Measurements from ENCODE around the gene THAP7.
"Not testable (repeated sequence)": the region's sequence is repeated elsewhere in the genome, so short reads cannot be mapped to it uniquely, and the experiment has no call there.

Gene THAP7

DNA sequence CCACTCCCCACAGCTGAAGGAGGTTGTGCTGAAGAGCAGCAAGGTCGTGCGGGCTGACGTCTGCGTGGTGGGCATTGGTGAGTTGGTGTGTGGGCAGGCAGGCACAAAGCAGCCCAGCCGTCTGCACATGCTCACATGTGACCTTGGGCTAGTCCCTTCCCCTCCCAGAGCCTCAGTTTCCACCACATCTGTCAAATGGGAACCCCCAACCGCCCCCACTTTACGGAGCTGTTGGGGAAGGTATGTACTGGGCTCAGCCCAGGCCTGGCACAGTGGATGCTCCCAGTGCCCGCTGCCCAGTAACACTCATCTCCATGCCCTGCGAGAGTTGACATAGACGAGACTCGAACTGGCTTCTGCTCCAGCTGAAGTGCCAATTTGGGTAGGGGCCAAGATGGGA is 24.9 kb downstream of the THAP7 start:
- DNase-seq: no peak

DNA sequence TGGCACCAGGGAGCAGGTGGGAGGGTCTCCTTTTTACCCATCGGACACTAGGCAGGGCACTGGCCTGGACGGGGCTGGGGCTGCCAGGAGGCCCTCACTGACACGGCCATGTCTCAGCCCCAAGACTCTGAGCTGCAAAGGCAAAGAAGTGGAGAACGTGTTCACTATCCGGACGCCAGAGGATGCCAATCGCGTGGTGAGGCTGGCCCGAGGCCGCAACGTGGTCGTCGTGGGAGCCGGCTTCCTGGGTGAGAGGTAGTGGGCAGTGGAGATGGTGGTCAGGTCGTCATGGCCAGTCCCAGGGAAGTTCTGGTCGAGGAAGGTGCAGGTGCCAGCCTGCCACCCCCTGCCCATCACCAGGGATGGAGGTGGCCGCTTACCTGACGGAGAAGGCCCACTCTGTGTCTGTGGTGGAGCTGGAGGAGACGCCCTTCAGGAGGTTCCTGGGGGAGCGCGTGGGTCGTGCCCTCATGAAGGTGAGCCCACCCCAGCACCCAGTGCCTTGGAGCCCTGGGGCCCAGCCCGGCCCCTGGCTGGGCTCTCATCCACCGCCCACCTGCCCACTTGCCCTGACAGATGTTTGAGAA is 25.5 kb downstream of the THAP7 start:
- no peak for DNase-seq

DNA sequence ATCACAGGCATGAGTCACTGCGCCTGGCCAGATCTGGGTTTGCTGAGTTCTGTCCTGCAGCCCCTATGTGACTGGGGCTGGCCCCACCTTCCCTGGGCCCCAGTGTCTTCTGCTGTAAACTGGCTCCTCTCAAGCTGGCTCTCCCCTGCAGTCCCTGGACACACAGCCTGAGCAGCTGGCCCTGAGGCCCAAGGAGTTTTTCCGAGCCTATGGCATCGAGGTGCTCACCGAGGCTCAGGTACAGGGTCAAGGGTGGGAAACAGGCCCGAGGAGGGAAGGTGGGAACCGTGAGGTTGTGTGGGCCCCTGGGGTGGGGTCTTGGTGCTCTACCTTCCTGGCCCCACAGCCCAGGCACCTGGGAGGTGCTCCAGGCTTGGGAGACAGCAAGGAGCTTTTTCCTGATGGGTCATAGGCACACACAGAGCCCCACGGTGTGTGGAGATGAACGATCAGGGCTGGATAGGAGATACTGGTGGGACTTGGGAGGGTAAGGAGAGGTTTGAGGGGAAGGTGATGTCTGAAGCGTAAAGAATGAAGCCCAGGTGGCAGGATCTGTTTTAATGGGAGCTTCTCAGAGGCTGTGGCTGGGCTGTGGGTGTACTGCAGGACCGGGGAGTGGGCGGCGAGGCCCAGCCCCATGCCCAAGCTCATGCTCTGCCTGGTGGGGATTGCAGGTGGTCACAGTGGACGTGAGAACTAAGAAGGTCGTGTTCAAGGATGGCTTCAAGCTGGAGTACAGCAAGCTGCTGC is 26.2 kb downstream of the THAP7 start:
- DNase-seq: no peak

DNA sequence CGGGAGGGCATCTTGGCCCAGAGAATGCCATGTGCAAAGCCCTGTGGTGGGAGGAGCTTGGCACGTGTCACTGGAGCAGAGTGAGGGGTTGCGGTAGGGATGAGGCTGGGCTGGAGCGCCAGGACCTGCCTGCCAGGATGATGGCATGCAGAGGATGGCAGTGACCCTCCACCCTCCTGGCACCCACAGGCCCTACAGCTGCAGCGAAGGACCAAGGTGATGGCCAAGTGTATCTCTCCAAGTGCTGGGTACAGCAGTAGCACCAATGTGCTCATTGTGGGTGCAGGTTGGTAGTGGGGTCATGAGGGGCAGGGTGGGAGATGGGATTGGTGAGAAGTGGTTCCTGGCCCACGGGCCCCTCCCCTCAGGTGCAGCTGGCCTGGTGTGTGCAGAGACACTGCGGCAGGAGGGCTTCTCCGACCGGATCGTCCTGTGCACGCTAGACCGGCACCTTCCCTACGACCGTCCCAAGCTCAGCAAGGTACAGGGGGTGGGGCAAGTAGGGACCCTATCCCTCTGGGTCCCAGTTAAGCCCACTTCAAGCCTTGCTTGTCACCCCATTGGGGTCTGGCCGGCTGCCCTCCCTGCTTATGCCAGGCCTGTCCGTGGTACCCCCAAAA is 27.5 kb downstream of the THAP7 start:
- DNase-seq: no peak

DNA sequence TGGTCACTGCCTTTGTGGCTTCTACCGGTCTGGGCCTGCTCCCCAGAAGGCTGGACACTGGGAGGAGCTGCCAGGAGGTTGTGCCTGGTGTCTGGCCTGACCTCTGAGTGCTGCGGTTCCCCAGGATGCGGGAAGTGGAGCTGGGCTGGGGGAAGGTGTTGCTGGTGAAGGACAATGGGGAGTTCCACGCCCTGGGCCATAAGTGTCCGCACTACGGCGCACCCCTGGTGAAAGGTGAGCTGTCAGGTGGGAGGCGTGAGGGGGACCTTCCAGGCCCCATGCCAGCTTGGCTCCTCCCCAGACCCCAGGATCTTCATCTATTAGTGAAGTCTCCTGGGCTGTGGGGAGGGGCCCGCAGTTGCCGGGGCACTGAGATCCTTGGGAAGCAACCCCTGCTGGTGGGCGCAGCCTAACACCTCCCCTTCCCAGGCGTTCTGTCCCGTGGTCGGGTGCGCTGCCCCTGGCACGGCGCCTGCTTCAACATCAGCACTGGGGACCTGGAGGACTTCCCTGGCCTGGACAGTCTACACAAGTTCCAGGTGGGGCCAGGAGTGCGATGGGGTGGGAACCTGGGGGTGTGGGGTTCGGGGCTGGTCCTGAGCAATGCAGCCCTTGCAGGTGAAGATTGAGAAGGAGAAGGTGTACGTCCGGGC is 28.2 kb downstream of the THAP7 start:
- no peak for DNase-seq

DNA sequence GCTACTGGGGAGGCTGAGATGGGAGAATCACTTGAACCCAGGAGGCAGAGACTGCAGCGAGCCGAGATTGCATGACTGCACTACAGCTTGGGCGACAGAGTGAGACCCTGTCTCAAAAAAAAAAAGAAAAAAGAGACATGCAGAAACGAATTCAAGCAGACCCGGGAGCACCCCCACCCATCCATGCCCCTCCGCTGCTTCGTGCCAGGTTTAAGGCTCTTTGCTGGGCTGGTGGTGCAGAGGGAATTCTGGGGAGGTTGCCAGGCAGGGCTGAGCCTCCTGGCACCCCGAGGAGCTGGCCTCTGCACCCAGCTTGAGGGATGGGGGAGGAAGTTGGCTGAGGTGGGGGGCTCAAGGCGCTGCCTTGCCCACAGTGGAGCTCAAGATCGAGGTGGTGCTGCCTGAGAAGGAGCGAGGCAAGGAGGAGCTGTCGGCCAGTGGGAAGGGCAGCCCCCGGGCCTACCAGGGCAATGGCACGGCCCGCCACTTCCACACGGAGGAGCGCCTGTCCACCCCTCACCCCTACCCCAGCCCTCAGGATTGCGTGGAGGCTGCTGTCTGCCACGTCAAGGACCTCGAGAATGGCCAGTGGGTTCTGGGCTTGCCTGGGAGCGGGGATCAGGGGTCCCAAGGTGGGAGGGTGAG is 28.9 kb downstream of the THAP7 start:
- no peak for DNase-seq

DNA sequence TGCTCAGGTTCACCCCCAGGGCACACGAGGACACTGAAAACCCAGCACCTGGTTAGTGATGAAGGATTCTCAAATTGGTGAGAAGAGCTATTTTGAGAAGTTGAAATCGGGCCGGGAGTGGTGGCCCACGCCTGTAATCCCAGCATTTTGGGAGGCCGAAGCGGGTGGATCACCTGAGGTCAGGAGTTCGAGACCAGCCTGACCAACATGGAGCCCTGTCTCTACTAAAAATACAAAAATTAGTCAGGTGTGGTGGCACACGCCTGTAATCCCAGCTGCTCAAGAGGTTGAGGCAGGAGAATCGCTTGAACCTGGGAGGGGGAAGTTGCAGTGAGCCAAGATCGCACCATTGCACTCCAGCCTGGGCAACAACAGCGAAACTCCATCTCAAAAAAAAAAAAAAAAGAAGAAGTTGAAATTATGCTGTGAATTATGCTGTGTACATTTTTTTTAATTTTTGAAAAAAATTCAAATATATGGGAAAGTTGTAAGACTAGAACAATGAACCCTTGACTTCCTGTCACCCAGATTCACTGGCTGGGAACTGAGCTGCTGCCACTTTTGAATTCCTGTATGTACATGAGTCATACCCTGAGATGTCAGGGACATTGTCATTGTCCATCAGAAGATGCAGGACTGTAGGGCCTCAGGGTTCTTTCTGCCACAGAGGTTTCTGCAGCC is 29.8 kb downstream of the THAP7 start:
- DNase-seq: not testable (repeated sequence)

DNA sequence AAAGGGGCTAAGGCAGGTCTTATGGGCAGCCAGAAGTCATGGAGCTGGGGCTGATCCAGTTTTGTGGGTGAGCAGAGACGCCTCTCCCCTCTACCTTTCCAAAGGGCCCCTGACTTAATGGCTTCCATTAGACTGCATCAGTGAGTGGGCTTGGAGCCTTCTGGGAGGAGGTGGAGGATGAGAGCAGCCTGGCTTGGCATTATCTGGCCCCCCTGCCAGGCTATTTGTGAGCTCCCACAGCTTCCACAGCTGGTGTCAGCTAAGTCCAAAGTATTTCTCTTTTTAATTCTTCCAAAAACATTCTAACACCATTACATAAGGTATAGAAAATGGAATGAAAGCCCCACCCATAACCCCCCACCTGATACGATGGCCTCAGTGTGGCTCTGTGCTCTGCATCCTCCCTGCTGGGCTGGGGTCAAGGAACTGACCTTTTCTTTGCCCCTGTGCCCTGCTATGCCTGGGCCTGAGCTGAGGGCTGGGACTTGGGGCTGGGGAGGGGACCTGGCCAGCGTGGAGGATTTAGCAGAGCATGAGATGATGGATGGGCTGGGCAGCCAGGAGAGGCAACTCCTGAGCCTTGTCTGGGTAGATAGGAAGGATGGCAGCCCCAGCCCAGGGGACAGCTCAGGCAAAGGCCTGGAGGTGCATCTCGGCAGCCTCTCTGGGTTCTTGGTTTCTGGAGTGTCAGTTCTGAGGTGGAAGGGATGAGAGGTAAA is 30.8 kb downstream of the THAP7 start:
- DNase-seq: no peak

DNA sequence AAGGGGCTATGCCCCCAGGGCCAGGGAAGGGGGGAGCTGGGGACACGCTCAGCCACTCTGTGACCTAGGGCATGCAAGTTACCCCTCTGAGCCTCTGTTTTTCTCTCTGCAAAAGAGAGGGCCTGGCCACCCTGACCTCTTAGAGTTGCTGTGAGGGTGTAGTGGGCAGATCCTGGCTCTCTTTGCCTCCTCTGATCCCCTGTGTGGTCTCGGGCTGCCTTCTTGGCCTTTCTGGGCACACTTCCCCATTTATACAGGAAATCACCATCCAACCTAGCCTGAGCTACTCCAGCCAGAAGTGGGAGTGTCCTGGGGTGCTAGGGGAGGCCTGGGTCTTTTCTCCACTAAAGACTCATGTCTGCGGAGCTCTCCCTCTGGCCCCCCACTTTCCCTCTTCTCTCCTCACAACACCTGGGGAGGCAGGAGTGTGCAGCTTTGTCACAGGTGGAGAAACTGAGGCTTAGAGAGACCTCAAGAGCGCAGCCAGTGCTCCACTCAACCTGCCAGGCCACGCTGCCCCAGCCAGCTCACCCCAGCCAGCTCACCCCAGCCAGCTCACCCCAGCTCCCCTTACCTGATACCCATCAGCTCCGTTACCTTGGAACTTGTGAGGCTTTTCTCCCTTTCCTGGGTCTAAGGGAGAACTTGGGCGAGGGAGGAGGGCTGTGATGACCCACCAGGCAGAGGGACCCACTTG is 33.5 kb downstream of the THAP7 start:
- DNase-seq: no peak

DNA sequence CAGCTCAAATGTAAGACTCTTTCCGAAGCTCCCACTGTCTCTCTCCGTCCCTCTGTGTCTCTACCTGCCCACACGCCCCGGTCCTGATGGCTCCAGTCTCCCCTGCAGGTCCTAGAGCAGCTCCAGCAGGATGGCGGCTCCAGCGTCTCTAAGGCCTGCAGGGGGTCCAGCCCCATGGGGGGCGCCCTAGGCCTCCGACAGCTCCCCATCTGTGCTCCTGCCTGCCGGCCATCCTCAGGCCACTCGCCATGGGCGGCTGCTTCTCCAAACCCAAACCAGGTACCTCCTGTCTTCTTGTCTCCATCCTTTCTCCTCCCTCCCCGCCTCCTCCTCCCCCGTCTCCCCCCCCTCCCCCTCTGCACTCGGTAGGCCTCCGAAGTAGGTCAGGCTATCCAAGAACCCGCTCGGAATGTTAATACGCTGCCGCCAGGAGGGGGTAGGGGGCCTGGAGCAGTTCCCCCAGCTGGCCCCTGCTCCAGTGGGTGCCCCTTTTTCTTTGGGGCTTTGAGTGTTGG is 34.2 kb downstream of the THAP7 start:
- DNase-seq: no peak

DNA sequence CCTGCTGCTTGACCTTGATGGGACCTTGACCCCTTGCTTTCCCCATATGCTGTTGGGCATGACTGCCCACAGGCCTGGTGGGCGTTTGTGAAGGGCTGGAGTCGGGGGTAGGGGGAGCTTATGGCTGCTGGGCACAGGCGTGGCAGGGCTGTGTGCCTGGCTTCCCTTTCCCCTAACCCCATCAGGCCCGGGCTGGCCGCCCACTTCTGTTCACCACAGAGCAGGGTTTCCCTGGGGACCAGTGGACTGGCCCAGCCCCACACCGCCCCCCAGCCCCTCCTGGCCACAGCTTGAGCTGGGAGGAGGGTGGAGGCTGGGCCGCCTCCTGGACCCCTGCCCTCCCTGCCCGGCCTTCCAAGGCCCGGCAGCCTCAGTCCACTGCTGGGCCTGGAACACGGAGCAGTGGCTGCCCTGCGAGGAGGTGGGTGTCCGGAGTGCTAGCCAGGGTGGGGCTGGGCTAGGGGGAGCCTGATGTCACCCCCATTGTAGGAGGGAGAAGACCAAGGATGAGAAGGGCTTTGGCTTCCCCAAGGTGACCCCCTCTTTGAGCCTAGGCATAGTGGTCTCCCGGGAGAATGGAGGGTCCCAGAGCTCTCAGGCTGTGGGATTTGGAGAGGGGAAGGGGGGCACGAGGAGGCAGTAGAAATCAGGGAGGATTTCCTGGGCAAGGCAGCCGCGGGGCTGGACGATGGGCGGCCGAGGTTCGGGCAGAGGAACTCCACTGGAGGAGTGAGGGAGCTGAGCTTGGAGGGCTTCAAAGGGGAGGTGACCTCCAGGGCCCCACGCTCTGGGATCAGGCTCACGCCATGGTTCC is 34.8 kb downstream of the THAP7 start, which contains the start of gene AIFM3:
Gene AIFM3, plus strand, starts transcription at position 373 of the 814 bp plus-strand sequence. CDS start 690 bp downstream, outside the sequence.
- DNase-seq: no peak

DNA sequence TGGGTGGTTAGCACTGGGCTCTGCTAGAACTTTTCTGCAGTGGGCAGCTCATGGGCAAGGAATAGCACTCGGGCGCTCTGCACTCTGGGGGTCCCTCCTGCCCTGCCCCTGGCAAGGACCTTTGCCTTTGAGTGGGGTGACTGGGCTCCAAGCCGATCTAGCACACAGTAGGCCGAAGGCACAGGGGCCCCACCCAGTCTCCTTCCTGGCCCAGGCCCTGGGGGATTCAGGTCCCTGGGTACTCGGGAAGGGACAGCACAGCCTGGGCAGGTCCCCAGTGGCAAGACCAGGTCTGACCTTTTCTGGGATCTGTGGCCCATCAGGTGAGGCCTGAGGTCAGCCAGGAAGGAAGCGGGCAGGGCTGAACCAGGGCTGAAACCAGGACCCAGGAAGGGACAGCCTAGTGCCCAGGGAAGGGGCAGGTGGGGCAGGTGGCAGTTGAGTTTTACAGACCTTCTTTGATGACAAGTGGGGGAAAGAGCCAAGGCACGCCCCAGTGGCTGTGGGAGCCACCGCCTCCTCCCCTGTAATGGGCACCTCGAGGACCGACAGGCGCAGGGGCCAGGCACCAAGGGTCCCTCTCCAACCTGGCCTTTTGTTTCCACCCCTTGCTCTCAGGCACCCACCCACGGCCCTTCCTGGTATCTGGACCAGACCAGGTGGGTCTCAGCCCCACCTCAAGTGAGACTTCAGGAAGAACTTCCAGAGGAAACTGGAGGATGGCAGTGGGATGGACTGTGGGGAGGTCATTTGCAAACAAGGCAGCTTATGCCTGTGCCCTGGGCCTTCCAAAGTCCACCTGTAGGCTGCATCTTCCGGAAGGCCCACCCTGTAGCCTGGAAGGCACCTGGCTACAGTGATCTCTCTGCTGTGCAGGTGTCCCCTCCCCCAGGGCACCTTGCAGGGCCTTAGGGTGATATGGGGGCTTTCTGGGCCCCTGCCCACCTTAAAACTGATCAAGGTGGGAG is 35.7 kb downstream of the THAP7 start:
- no peak for DNase-seq

DNA sequence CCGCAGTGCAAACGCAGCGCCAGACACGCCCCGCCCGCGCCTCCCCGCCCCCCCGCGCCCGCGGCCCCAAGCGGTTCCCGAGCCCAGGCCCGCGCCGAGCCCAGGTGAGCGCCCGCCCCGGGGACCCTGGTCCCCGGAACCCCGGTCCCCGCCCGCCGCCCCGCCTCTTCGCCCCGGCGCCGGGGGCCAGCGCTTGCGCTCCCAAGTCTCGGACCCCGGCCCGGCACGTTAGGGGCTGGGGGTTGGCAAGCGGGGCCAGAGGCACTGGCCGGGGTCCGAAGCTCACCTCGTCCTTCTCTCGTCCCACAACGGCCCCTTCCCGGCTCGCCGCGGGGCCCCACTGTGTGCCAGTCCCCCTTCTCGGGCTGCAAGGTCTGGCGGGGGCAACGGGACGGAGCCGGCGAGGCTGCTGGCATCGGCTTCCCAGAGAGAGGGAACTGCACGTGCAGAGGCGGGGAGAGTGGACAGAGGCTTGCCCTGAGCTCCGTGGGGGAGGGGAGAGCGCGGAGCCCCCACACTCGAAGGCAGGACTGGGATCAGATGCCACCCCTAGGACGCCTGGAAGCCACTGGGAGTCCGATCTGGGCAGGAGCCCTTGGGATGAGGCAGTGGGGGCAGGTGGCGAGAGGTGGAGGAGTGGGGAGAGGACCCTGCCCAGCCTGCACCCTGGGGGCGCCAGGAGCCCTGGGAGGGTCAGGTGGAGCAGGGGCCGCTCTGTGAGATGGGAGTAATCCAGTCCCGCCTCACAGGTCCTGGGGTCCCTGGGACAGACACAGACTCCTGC is 36.6 kb downstream of the THAP7 start:
- no peak for DNase-seq

DNA sequence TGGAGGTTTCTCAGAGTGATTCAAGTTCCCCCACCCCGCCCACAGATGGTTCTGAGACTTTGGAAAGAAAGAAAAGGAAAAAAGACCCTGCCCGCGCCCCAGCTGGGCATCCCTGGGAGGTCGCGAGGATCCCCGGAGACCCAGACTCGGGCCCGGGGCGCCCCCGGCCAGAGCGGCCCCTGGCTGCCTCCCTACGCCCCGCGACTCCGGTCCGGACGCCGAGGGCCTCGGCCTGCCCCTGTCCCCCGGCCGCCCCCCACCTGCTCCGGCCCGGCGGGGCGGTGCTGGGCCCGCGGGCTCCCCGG is 37.2 kb downstream of the THAP7 start:
- DNase-seq: no peak

DNA sequence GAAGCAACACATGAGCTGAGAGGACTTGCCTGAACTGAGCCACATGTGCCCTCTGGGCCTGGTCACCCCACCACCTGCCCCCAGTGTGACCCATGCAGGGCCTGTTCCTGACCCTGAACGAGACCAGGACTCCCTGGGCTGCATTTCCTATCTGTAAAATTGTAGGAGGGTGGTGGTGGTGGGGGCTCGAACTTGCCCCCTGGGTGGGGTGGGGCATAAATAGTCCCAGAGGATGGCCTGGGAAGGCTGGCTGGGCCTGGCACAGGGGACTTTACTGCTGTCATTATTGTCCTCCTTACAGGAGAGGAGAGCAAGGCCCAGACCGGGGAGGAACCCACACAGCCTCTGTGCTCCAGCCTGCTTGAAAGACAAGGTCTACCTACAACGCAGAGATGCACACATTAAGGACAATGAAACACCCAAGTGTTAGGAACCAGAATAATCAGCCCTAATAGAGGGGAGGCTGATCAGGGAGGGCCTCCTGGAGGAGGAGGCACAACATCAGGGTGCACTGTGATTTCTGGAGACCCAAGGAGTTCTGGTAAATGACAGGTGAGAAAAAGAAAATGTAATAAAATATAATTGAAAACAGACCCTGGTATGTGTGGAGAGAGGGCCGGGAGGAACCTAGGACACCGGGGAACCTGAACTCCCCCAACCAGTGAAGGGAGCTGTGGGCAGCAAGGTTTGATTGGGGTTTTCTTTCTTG is 37.7 kb downstream of the THAP7 start:
- no peak for DNase-seq

DNA sequence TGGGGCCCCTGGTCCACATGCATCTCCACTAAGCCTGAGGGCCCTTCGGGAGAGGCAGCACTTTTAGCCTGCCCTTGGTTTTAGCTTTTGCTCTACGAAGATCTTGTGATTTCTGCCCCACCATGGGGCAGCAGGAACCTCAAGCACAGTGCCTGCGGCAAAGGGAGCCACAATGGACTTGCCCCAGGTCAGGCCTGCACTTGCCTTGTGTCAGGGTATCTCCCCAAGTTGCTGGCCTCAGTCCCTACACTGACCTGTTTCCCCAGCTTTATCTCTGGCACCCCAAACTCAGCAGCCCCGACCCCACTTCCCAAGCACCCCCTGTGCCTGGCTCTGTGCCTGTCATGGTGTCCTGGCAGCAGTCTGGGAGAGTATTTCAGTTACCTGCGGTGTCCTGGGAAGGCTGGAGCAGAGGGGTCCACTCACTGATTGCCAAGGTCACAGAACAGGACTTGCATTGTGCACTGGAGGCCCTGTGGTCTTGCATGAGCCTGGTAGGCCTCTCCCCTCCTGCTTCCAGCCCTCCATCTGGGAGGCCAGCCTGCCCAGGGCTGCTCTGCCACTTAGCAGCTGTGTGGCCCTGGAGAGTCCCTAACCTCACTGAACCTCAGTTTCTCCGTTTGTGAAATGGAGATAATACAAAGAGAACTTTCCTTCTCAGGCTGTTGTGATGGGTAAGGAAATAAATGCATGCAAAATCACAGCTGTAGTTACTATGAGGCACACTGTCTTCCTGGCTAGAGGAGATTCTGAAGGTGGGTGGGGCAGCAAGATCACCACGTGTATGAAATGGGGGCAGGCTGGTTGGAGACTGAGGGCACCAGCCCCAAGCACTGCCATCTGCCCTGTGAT is 38.5 kb downstream of the THAP7 start:
- no peak for DNase-seq

All from CD4-positive, alpha-beta T cell treated with Interleukin-12 subunit alpha and Interleukin-12 subunit beta, for 1 hour (primary cell).